Activated CD8-positive, alpha-beta T cell treated with anti-CD3 and anti-CD28 coated beads for 36 hours (primary cell): ENCODE data around the gene SH3GL3. TPM values are rescaled to one million over a fixed set of nuclear protein-coding genes. Genes with fewer than 3 reads are reported as not detected.

Experiments
- ATAC-seq: fragments of 200-7000 bp; cut with Tn5 transposase; one replicate; pipeline ENCODE4 v1.10.0; 2021; ENCODE audit warnings: mild to moderate bottlenecking, moderate library complexity
- CTCF ChIA-PET: fragments of 350-600 bp; sonication (Branson Sonifier 250); formaldehyde crosslinking; loops from one replicate; lab custom pipeline; 2021; ENCODE audit warnings: antibody characterized with exemption; lab: Charles Lee
- POLR2A ChIA-PET: fragments of 350-600 bp; sonication (Branson Sonifier 250); formaldehyde crosslinking; loops from one replicate; lab custom pipeline; 2021; ENCODE audit warnings: antibody characterized with exemption; lab: Charles Lee
- DNase-seq: peaks from one replicate; pipeline ENCODE4 v3.0.0-alpha.2; 2020
- H3K27ac Mint-ChIP-seq: one replicate; pipeline ENCODE4 v1.8.0; 2021; ENCODE audit warnings: mild to moderate bottlenecking, mixed read lengths
- H3K27me3 Mint-ChIP-seq: one replicate; pipeline ENCODE4 v1.8.0; 2021; ENCODE audit warnings: mixed read lengths
- H3K36me3 Mint-ChIP-seq: one replicate; pipeline ENCODE4 v1.8.0; 2021; ENCODE audit warnings: low read depth, mixed read lengths
- H3K4me1 Mint-ChIP-seq: one replicate; pipeline ENCODE4 v1.8.0; 2021; ENCODE audit warnings: low read depth, mixed read lengths
- H3K4me3 Mint-ChIP-seq: one replicate; pipeline ENCODE4 v1.8.0; 2021; ENCODE audit warnings: mild to moderate bottlenecking, moderate library complexity, mixed read lengths
- H3K9me3 Mint-ChIP-seq: one replicate; pipeline ENCODE4 v1.8.0; 2021; ENCODE audit warnings: mixed read lengths
- intact Hi-C: fragments of 100-400 bp; cut with micrococcal nuclease; formaldehyde crosslinking; loops from one replicate; pipeline ENCODE4 v1.10.0; 2022
- total RNA-seq, 2 experiments: library from RNA; stranded (reverse); gene quantifications; one replicate each; pipeline ENCODE4 v1.2.3, GENCODE V29; 2021
- TF ChIP-seq, protein P1 (sequence below): fragments of 200-600 bp; IDR thresholded peaks from one replicate; pipeline ENCODE4 v1.8.0; 2022; ENCODE audit warnings: antibody characterized with exemption, mild to moderate bottlenecking

Gene SH3GL3
- total RNA-seq, 2 experiments from 2014 or later, result not detected

DNA sequence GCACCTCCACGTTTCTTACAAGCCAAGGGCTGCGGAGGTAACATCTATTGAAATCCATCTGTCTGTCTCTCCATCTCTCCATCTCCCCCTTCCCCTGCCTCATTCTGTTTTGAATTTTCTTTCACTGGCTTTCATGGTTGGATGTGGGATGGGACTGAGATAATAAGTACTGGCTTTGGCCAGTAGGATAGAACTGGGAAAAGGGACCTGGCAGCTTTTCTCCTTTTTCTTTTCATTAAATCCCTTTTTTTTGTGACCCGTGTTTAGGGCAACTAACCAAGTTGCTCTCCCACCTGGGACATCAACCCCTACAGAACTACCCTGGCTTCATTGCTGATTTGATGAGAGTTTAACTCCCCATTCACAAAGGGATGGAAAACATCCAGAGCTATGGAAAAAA lies 139.9 kb downstream of the SH3GL3 start:
- ChIA-PET CTCF (interaction anchor here (1.0 to 1.4 kb wide), 3 partner anchors 22 to 27 kb away, joined by 3 to 5 read pairs (median 3); no protein-coding TSS in a partner anchor), POLR2A (no interaction called here)
- Mint-ChIP-seq H3K4me3 (no peak overlapping the region), H3K9me3 (no peaks in the 10 kb centered on the region), H3K27me3 (no peaks in the 10 kb centered on the region), H3K27ac (no peak overlapping the region), H3K36me3 (no peaks in the 10 kb centered on the region), H3K4me1 (no peaks in the 10 kb centered on the region)
- ATAC-seq, result no peak
- no peak for DNase-seq
- intact Hi-C loops, result no loop called here
- TF ChIP-seq, protein P1, sequence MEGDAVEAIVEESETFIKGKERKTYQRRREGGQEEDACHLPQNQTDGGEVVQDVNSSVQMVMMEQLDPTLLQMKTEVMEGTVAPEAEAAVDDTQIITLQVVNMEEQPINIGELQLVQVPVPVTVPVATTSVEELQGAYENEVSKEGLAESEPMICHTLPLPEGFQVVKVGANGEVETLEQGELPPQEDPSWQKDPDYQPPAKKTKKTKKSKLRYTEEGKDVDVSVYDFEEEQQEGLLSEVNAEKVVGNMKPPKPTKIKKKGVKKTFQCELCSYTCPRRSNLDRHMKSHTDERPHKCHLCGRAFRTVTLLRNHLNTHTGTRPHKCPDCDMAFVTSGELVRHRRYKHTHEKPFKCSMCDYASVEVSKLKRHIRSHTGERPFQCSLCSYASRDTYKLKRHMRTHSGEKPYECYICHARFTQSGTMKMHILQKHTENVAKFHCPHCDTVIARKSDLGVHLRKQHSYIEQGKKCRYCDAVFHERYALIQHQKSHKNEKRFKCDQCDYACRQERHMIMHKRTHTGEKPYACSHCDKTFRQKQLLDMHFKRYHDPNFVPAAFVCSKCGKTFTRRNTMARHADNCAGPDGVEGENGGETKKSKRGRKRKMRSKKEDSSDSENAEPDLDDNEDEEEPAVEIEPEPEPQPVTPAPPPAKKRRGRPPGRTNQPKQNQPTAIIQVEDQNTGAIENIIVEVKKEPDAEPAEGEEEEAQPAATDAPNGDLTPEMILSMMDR, result no peak

DNA sequence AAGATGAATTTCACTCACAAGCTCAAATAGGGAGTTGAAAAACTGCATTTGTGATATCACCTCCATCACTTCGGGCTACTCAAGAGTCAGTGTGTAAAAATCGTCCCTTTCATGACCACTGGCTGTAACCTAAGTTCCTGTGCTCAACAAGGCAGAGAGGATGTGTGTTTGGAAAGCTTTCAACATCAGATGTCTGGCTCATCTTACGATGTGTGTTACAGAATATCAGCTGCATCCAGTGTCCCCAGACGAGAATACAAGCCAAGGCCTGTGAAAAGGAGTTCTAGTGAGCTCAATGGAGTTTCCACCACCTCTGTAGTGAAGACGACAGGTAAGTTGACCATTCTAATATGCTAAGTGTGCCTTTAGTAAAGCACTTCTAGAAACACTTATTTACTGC lies 141.3 kb downstream of the SH3GL3 start:
- Mint-ChIP-seq H3K4me1 (no peaks in the 10 kb centered on the region), H3K27ac (no peak overlapping the region), H3K9me3 (no peaks in the 10 kb centered on the region), H3K27me3 (no peaks in the 10 kb centered on the region), H3K36me3 (no peaks in the 10 kb centered on the region), H3K4me3 (no peak overlapping the region)
- ATAC-seq, result no peak
- TF ChIP-seq, protein P1, result no peak
- intact Hi-C loops, result no loop called here
- CTCF ChIA-PET, result interaction anchor here (1.1 kb wide), 1 partner anchor 23 kb away, joined by 3 read pairs; no protein-coding TSS in a partner anchor
- no peak for DNase-seq
- POLR2A ChIA-PET, result no interaction called here

DNA sequence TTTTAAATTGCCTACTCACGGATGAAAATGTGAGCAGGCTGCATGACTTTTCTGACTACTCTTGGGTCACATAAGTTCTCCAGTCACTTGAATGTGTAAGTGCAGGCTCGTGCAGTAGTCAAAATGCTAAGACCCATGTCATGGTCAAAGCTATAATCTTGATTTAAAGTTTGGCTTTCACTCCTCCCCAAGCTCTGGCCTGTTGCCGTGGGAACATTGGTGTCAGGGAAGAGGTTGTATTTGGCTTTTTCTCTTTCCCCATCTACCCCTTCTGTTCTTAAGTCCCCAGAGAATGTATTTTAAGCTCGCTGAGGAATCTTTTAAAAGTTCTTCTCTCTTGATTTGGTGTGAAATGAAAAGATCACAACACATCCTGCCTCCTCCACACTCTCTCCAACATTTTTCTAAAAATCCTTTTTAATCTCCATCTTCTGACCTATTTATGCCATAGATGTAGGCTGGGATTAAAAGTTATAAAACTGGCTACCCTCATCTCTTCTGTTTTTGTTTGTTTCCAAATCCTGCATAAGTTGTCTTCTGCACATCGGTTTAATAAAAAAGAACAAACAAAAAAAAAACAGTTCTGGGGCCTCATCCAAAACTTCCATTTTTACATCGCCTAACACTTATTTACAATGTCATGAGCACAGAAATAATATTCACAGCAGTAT lies 145.4 kb downstream of the SH3GL3 start:
- DNase-seq, result no peak
- TF ChIP-seq, protein P1, result no peak
- peaks cover 2% of the 10 kb centered on the region for H3K27me3 Mint-ChIP-seq
- H3K27ac Mint-ChIP-seq, result no peak overlapping the region
- no peak overlapping the region for H3K4me3 Mint-ChIP-seq
- CTCF ChIA-PET, result no interaction called here
- POLR2A ChIA-PET, result no interaction called here
- H3K9me3 Mint-ChIP-seq, result no peaks in the 10 kb centered on the region
- no peaks in the 10 kb centered on the region for H3K4me1 Mint-ChIP-seq
- ATAC-seq, result no peak
- intact Hi-C loops, result no loop called here
- H3K36me3 Mint-ChIP-seq, result no peaks in the 10 kb centered on the region

DNA sequence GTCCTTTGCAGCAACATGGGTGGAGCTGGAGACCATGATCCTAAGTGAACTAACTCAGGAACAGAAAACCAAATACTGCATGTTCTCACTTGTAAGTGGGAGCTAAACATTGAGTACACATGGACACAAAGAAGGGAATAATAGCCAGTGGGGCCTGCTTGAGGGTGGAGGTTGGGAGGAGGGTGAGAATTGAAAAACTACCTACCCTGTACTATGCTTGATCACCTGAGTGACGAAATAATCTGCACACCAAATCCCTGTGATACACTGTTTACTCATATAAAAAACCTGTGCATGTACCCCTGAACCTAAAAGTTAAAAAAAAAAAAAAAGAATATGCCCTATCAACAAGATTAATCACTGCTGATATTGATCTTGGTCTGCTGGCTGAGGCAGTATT lies 148.1 kb downstream of the SH3GL3 start:
- ChIA-PET CTCF (no interaction called here), POLR2A (no interaction called here)
- H3K4me1 Mint-ChIP-seq, result no peaks in the 10 kb centered on the region
- no peak overlapping the region for H3K4me3 Mint-ChIP-seq
- DNase-seq, result no peak
- intact Hi-C loops, result no loop called here
- H3K27ac Mint-ChIP-seq, result no peak overlapping the region
- peaks cover 4% of the 10 kb centered on the region for H3K9me3 Mint-ChIP-seq
- ATAC-seq, result no peak
- peaks cover 5% of the 10 kb centered on the region for H3K27me3 Mint-ChIP-seq
- TF ChIP-seq, protein P1, result no peak
- H3K36me3 Mint-ChIP-seq, result no peaks in the 10 kb centered on the region

DNA sequence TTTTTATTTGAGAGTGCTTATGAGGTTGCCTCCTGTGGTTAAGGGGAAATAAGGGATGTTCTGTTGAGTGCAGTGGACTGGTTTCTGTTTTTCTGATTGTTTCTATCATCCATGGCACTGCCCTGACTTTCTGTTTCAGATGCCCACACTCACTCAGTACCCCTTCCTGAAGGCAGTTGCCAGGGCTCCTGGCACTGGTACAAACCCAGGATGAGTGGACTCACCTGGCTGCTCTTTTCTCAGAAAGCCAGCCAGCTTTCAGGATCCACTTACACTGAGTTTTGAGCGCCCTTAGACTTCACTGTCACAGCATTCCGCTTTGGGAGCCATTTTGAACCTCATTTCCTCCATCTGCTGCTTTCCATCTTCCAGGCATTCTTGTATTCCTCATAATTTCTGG lies 150.9 kb downstream of the SH3GL3 start:
- Mint-ChIP-seq H3K4me1 (no peaks in the 10 kb centered on the region), H3K27ac (no peak overlapping the region), H3K9me3 (peaks cover 11% of the 10 kb centered on the region), H3K4me3 (no peak overlapping the region), H3K36me3 (no peaks in the 10 kb centered on the region), H3K27me3 (peaks cover 5% of the 10 kb centered on the region)
- no peak for ATAC-seq
- POLR2A ChIA-PET, result no interaction called here
- intact Hi-C loops, result no loop called here
- CTCF ChIA-PET, result no interaction called here
- TF ChIP-seq, protein P1, result no peak
- no peak for DNase-seq
